ENCODE data around the gene DESI1. TPM values are rescaled to one million over a fixed set of nuclear protein-coding genes. Genes with fewer than 3 reads are reported as not detected.

DESI1 gene
- polyA plus RNA-seq, 1 of the 3 experiments (the other 2 are of a cell fraction) = 8.2 TPM

DNA sequence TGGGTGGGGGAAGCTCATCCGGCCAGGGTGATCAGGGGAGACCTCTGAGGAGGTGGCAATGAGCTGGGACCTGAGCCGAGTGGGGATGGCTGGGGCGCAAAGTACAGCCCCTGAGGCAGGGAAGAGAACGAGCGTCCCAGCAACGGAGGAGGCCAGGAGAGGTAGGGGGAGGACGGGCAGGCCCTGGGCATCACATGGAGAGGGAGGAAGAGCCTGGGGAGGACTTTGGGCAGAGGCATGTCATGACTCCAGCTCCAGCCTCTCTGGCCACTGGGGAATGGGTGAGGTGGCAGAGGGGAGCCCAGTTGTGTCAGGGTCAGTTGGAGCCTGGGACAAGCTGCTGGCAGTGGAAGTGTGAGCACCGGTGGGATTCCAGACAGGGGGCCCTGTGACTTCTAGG lies 42.7 kb downstream of the DESI1 start (continued):
- TF ChIP-seq, protein P1, sequence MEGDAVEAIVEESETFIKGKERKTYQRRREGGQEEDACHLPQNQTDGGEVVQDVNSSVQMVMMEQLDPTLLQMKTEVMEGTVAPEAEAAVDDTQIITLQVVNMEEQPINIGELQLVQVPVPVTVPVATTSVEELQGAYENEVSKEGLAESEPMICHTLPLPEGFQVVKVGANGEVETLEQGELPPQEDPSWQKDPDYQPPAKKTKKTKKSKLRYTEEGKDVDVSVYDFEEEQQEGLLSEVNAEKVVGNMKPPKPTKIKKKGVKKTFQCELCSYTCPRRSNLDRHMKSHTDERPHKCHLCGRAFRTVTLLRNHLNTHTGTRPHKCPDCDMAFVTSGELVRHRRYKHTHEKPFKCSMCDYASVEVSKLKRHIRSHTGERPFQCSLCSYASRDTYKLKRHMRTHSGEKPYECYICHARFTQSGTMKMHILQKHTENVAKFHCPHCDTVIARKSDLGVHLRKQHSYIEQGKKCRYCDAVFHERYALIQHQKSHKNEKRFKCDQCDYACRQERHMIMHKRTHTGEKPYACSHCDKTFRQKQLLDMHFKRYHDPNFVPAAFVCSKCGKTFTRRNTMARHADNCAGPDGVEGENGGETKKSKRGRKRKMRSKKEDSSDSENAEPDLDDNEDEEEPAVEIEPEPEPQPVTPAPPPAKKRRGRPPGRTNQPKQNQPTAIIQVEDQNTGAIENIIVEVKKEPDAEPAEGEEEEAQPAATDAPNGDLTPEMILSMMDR (IDR thresholded peaks at IDR 0.05) = no peak
- no peak for TF ChIP-seq USF1 (IDR thresholded peaks at IDR 0.05; ENCODE audit: borderline replicate concordance, low read depth)
- TF ChIP-seq, protein P2, sequence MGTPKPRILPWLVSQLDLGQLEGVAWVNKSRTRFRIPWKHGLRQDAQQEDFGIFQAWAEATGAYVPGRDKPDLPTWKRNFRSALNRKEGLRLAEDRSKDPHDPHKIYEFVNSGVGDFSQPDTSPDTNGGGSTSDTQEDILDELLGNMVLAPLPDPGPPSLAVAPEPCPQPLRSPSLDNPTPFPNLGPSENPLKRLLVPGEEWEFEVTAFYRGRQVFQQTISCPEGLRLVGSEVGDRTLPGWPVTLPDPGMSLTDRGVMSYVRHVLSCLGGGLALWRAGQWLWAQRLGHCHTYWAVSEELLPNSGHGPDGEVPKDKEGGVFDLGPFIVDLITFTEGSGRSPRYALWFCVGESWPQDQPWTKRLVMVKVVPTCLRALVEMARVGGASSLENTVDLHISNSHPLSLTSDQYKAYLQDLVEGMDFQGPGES (IDR thresholded peaks at IDR 0.05; ENCODE audit: low read depth, low read length) = no peak
- no peak for TF ChIP-seq SIN3A (IDR thresholded peaks at IDR 0.05; ENCODE audit: borderline replicate concordance, low read depth, low read length)
- TF ChIP-seq MXI1 (IDR thresholded peaks at IDR 0.05; ENCODE audit: low read depth, low read length) = no peak
- TF ChIP-seq FOSL2 (IDR thresholded peaks at IDR 0.05; ENCODE audit: borderline replicate concordance, low read depth) = no peak

GRCh38 chr22:41576877-41577276 lies 44.0 kb downstream of the DESI1 start:
- H3K79me2 ChIP-seq (ENCODE audit: insufficient read depth) = no peaks in the 10 kb centered on the region
- CTCF ChIA-PET = interaction anchor here (0.5 to 1.7 kb wide), 4 partner anchors 12 to 81 kb away, joined by 3 to 10 read pairs (median 4); partner anchors contain the start of gene PMM1
- H3F3A ChIP-seq (replicated peaks; ENCODE audit: insufficient read depth) = no peaks in the 10 kb centered on the region
- H3K27ac ChIP-seq (ENCODE audit: low read depth in 2 of 2, low read length in 1 of 2) = no peak overlapping the region
- WGBS (ENCODE audit: low lambda C conversion rate) = 100% methylated on average over 2 of the region's 9 CpGs
- H3K36me3 ChIP-seq (replicated peaks in 1 of 2; ENCODE audit: control insufficient read depth in 1 of 2, insufficient read depth in 2 of 2, low read length in 1 of 2) = no peaks in the 10 kb centered on the region
- no peak overlapping the region for H3K4me2 ChIP-seq
- peak; percentile 58 for DNase-seq
- H3K27me3 ChIP-seq (ENCODE audit: insufficient read depth) = no peaks in the 10 kb centered on the region
- no peaks in the 10 kb centered on the region for H4K20me1 ChIP-seq (ENCODE audit: insufficient read depth)
- H2AFZ ChIP-seq (ENCODE audit: low read depth) = no peak overlapping the region
- peak; percentile 50 for TF ChIP-seq RAD21 (IDR thresholded peaks at IDR 0.05; ENCODE audit: low read length)
- TF ChIP-seq, protein P3, sequence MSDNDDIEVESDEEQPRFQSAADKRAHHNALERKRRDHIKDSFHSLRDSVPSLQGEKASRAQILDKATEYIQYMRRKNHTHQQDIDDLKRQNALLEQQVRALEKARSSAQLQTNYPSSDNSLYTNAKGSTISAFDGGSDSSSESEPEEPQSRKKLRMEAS (IDR thresholded peaks at IDR 0.05; ENCODE audit: low read depth) = no peak
- TF ChIP-seq, protein P1 (IDR thresholded peaks at IDR 0.05) = peak; percentile 39
- H3K9ac ChIP-seq = no peak overlapping the region
- no peaks in the 10 kb centered on the region for H3K9me2 ChIP-seq
- H3K4me3 ChIP-seq (ENCODE audit: low read depth in 2 of 2, low read length in 1 of 2) = no peak overlapping the region
- no peaks in the 10 kb centered on the region for H3K9me3 ChIP-seq
- POLR2A ChIA-PET = interaction anchor here (1.3 kb wide), 1 partner anchor 13 kb away, joined by 4 read pairs; the partner anchor contains the start of gene PMM1
- no peaks in the 10 kb centered on the region; a peak in 1 of 4 replicates for H3K4me1 ChIP-seq (ENCODE audit: control insufficient read depth in 1 of 2, insufficient read depth in 2 of 2, low read depth in 1 of 2, low read length in 1 of 2)
